B cell (primary cell): ENCODE data around the gene ACOXL. TPM values are rescaled to one million over a fixed set of nuclear protein-coding genes. Genes with fewer than 3 reads are reported as not detected.

ENCODE experiments used
- ATAC-seq: fragments of 200-7000 bp; cut with Tn5 transposase; one replicate; pipeline ENCODE4 v1.10.0; 2021; ENCODE audit warnings: low read depth, mild to moderate bottlenecking, moderate number of reproducible peaks, moderate library complexity
- CTCF ChIA-PET: fragments of 350-600 bp; sonication (Branson Sonifier 250); formaldehyde crosslinking; loops from one replicate; lab custom pipeline; 2021; ENCODE audit warnings: antibody characterized with exemption, inconsistent platforms; lab: Charles Lee
- POLR2A ChIA-PET: fragments of 350-600 bp; sonication (Branson Sonifier 250); formaldehyde crosslinking; loops from one replicate; lab custom pipeline; 2021; ENCODE audit warnings: antibody characterized with exemption; lab: Charles Lee
- DNase-seq: peaks from one replicate; pipeline ENCODE4 v3.0.0; 2013
- H2AFZ ChIP-seq: 2 replicates; pipeline ENCODE4 v1.6.1; 2012; ENCODE audit warnings: mild to moderate bottlenecking, low read depth, low read length; ENCODE audit not compliant: insufficient read depth, poor library complexity, severe bottlenecking
- H3K27ac ChIP-seq, 2 donors: 1 replicate in 1 of 2; 2 replicates in 1 of 2; pipeline ENCODE4 v1.5.1; 2012 to 2013; ENCODE audit warnings: low read length in 2 of 2, mild to moderate bottlenecking in 2 of 2, moderate library complexity in 1 of 2
- H3K27me3 ChIP-seq, 4 experiments: fragments of 200-600 bp in 1 of 4; sonication (generic) in 1 of 4; replicated peaks in 1 of 4; 1 replicate in 2 of 4; 2 replicates in 2 of 4; pipeline versions ENCODE4 v1.6.1 to v1.7.0; 2013 to 2016; ENCODE audit warnings: low read length in 3 of 4, mild to moderate bottlenecking in 2 of 4, mixed read lengths in 1 of 4, moderate library complexity in 1 of 4; ENCODE audit not compliant: insufficient read depth in 4 of 4, control insufficient read depth in 3 of 4; ENCODE audit errors: control extremely low read depth in 1 of 4
- H3K36me3 ChIP-seq, 2 experiments: replicated peaks in 1 of 2; 1 replicate in 1 of 2; 2 replicates in 1 of 2; pipeline versions ENCODE4 v1.6.1 to v1.7.1; 2013; ENCODE audit warnings: low read length in 1 of 2; ENCODE audit not compliant: insufficient read depth in 2 of 2, control insufficient read depth in 1 of 2; ENCODE audit errors: control extremely low read depth in 1 of 2, extremely low read depth in 1 of 2
- H3K4me1 ChIP-seq, 2 donors: fragments of 200-600 bp in 1 of 2; sonication (generic) in 1 of 2; 1 replicate in 1 of 2; 2 replicates in 1 of 2; pipeline versions ENCODE4 v1.5.1 to v1.6.1; 2013 to 2017; ENCODE audit warnings: low read length in 2 of 2; ENCODE audit not compliant: control insufficient read depth in 2 of 2, insufficient read depth in 2 of 2
- H3K4me2 ChIP-seq: replicated peaks from 2 replicates; pipeline ENCODE3; 2012; ENCODE audit warnings: mild to moderate bottlenecking, low read depth, low read length; ENCODE audit not compliant: poor library complexity, severe bottlenecking
- H3K4me3 ChIP-seq, 5 experiments: fragments of 200-600 bp in 1 of 5; sonication (generic) in 1 of 5; 1 replicate in 3 of 5; 2 replicates in 2 of 5; pipeline versions ENCODE4 v1.5.1 to v1.7.0; 2011 to 2016; ENCODE audit warnings: low read length in 4 of 5, mild to moderate bottlenecking in 4 of 5, low read depth in 2 of 5, control low read depth in 1 of 5, moderate library complexity in 1 of 5; ENCODE audit not compliant: insufficient read depth in 1 of 5; ENCODE audit errors: control extremely low read depth in 1 of 5, extremely low read depth in 1 of 5
- H3K79me2 ChIP-seq: fragments of 200-600 bp; sonication (generic); one replicate; pipeline ENCODE4 v1.6.0; 2016; ENCODE audit warnings: low read length; ENCODE audit not compliant: control insufficient read depth, insufficient read depth
- H3K9ac ChIP-seq: fragments of 200-600 bp; sonication (generic); 2 replicates; pipeline ENCODE4 v1.6.1; 2017; ENCODE audit warnings: mild to moderate bottlenecking, low read length, moderate library complexity
- H3K9me3 ChIP-seq, 3 donors: one replicate each; pipeline versions ENCODE4 v1.6.1 to v1.7.1; 2013; ENCODE audit warnings: low read length in 2 of 3; ENCODE audit not compliant: control insufficient read depth in 2 of 3, insufficient read depth in 1 of 3; ENCODE audit errors: control extremely low read depth in 1 of 3
- H4K20me1 ChIP-seq: 2 replicates; pipeline ENCODE4 v1.6.0; 2012; ENCODE audit warnings: mild to moderate bottlenecking, low read length; ENCODE audit not compliant: insufficient read depth, control insufficient read depth, poor library complexity, severe bottlenecking
- H3K27ac Mint-ChIP-seq: one replicate; pipeline ENCODE4 v1.8.0; 2021; ENCODE audit warnings: mixed read lengths
- H3K27me3 Mint-ChIP-seq: one replicate; pipeline ENCODE4 v1.8.0; 2021; ENCODE audit warnings: mixed read lengths
- H3K4me1 Mint-ChIP-seq: one replicate; pipeline ENCODE4 v1.8.0; 2021; ENCODE audit warnings: mixed read lengths
- H3K4me3 Mint-ChIP-seq: one replicate; pipeline ENCODE4 v1.8.0; 2021; ENCODE audit warnings: mixed read lengths
- H3K9me3 Mint-ChIP-seq: one replicate; pipeline ENCODE4 v1.8.0; 2022; ENCODE audit warnings: mixed read lengths; ENCODE audit not compliant: insufficient read depth
- CTCF ChIP-seq: fragments of 200-600 bp; IDR thresholded peaks from one replicate; pipeline ENCODE4 v1.8.0; 2022; ENCODE audit warnings: antibody characterized with exemption, mild to moderate bottlenecking
- EZH2 ChIP-seq: IDR thresholded peaks from 2 replicates; pipeline ENCODE4 v1.6.1; 2012; ENCODE audit warnings: borderline replicate concordance, low read depth, mild to moderate bottlenecking, moderate library complexity, low read length; ENCODE audit not compliant: insufficient read depth, poor library complexity, severe bottlenecking
- WGBS: methylation state at CpG from one replicate; pipeline ENCODE4 v1.1.5; 2013; ENCODE audit warnings: missing lambda C conversion rate; ENCODE audit not compliant: insufficient coverage; 5-methylcytosine and 5-hydroxymethylcytosine counted together
- intact Hi-C: fragments of 100-400 bp; cut with micrococcal nuclease; formaldehyde crosslinking; loops from one replicate; pipeline ENCODE4 v1.10.0; 2022
- polyA plus RNA-seq: library from polyadenylated mRNA; depleted of rRNA; stranded (reverse); fragments of >200 nt; gene quantifications from 2 replicates; pipeline ENCODE4 v1.2.3, GENCODE V29; 2012
- total RNA-seq, 2 donors: library from RNA; stranded (reverse); fragments of 120-200 nt in 1 of 2; gene quantifications; 1 replicate in 1 of 2; 2 replicates in 1 of 2; pipeline versions ENCODE4 v1.2.3 to v1.2.4, GENCODE V29; 2013 to 2022

Gene ACOXL
- total and polyA plus RNA-seq, 2 donors (not counting 1 experiment from before 2014, with no cell fraction given) = 0.06 TPM; not detected in 1

GRCh38 chr2:110998311-110998710, 265.9 kb downstream of the ACOXL start:
- Mint-ChIP-seq H3K9me3 (no peaks in the 10 kb centered on the region), H3K27me3 (peaks cover 13% of the 10 kb centered on the region), H3K4me3 (no peak overlapping the region), H3K27ac (no peak overlapping the region), H3K4me1 (peaks cover 13% of the 10 kb centered on the region)
- Histone ChIP-seq H3K4me3 (no peak overlapping the region), H2AFZ (no peak overlapping the region), H3K9ac (no peak overlapping the region), H3K36me3 (no peaks in the 10 kb centered on the region), H4K20me1 (no peaks in the 10 kb centered on the region), H3K79me2 (no peaks in the 10 kb centered on the region), H3K27me3 (peaks cover 0 to 5% (median 2%) of the 10 kb centered on the region in 4 experiments), H3K9me3 (peaks cover 0 to 4% (median 0%) of the 10 kb centered on the region in 3 donors), H3K4me2 (no peak overlapping the region), H3K4me1 (peaks cover 13 to 14% of the 10 kb centered on the region in 2 donors), H3K27ac (no peak overlapping the region)
- TF ChIP-seq CTCF (no peak), EZH2 (no peak)
- CTCF ChIA-PET = no interaction called here
- POLR2A ChIA-PET = no interaction called here
- ATAC-seq = no peak
- intact Hi-C loops = no loop called here
- WGBS = 100% methylated on average over 3 of the region's 4 CpGs
- no peak for DNase-seq

- Mint-ChIP-seq H3K4me3 (no peak overlapping the region), H3K27ac (no peak overlapping the region), H3K27me3 (peaks cover 17% of the 10 kb centered on the region), H3K9me3 (no peaks in the 10 kb centered on the region), H3K4me1 (peaks cover 2% of the 10 kb centered on the region)
- no peaks in the 10 kb centered on the region for H3K36me3 ChIP-seq
- H3K27ac ChIP-seq = no peak overlapping the region
- ChIA-PET CTCF (no interaction called here), POLR2A (no interaction called here)
- DNase-seq (no peak), ATAC-seq (no peak)
- H3K4me1 ChIP-seq = peaks cover 1% of the 10 kb centered on the region in 2 donors
- intact Hi-C loops = no loop called here
- H4K20me1 ChIP-seq = no peaks in the 10 kb centered on the region
- no peak overlapping the region for H3K4me3 ChIP-seq
- H3K4me2 ChIP-seq = no peak overlapping the region
- TF ChIP-seq EZH2 (no peak), CTCF (no peak)
- no peak overlapping the region for H3K9ac ChIP-seq
- no peaks in the 10 kb centered on the region for H3K79me2 ChIP-seq
- peaks cover 0 to 5% (median 2%) of the 10 kb centered on the region in 4 experiments for H3K27me3 ChIP-seq
- H3K9me3 ChIP-seq = peaks cover 0 to 4% (median 0%) of the 10 kb centered on the region in 3 donors
- no peak overlapping the region for H2AFZ ChIP-seq
Measured at GRCh38 chr2:110999626-111000025, 267.3 kb downstream of the ACOXL start.
